HL-60 (cell line): Measurements from ENCODE around the gene UBQLN2.

Source experiments
- DNase-seq, 2 experiments: peaks; one replicate each; pipeline ENCODE4 v3.0.0-alpha.2; 2010 to 2020; ENCODE audit warnings: low read depth in 1 of 2, low spot score in 1 of 2
- H3K27ac ChIP-seq: fragments of 250-450 bp; sonication (Bioruptor Pico); replicated peaks from 2 replicates; pipeline ENCODE4 v1.5.1; 2020; ENCODE audit warnings: mild to moderate bottlenecking, moderate library complexity
- H3K27me3 ChIP-seq: fragments of 250-450 bp; sonication (Bioruptor Pico); 2 replicates; pipeline ENCODE4 v1.5.1; 2021; ENCODE audit warnings: mild to moderate bottlenecking, moderate library complexity; ENCODE audit not compliant: insufficient read depth, poor library complexity, severe bottlenecking
- H3K4me3 ChIP-seq: replicated peaks from 2 replicates; pipeline ENCODE4 v1.5.1; 2011; ENCODE audit warnings: mild to moderate bottlenecking, control low read depth, low read length; ENCODE audit not compliant: insufficient read depth
- GABPA ChIP-seq: IDR thresholded peaks from 2 replicates; pipeline ENCODE4 v1.6.1; 2012; ENCODE audit warnings: low read depth
- POLR2AphosphoS5 ChIP-seq: IDR thresholded peaks from 2 replicates; pipeline ENCODE4 v1.6.1; 2012; ENCODE audit warnings: low read depth
- REST ChIP-seq: IDR thresholded peaks from 2 replicates; pipeline ENCODE4 v1.6.1; 2012; ENCODE audit warnings: low read depth; ENCODE audit not compliant: insufficient replicate concordance
- SPI1 ChIP-seq: IDR thresholded peaks from 2 replicates; pipeline ENCODE4 v1.6.1; 2012; ENCODE audit warnings: low read depth, mild to moderate bottlenecking, borderline replicate concordance
- TF ChIP-seq, protein P1 (sequence below): IDR thresholded peaks from one replicate; pipeline ENCODE4 v1.5.1; 2011; ENCODE audit warnings: low read length, control low read depth, inconsistent platforms; ENCODE audit not compliant: insufficient read depth

The UBQLN2 gene

GRCh38 chrX:56615282-56615681 lies 51.9 kb downstream of the UBQLN2 start:
- DNase-seq = no peak
- H3K27me3 ChIP-seq = peaks cover 2% of the 10 kb centered on the region

More at GRCh38 chrX:56615282-56615681, 51.9 kb downstream of the UBQLN2 start:
- H3K4me3 ChIP-seq = no peak overlapping the region
- TF ChIP-seq REST = no peak
- TF ChIP-seq, protein P1, sequence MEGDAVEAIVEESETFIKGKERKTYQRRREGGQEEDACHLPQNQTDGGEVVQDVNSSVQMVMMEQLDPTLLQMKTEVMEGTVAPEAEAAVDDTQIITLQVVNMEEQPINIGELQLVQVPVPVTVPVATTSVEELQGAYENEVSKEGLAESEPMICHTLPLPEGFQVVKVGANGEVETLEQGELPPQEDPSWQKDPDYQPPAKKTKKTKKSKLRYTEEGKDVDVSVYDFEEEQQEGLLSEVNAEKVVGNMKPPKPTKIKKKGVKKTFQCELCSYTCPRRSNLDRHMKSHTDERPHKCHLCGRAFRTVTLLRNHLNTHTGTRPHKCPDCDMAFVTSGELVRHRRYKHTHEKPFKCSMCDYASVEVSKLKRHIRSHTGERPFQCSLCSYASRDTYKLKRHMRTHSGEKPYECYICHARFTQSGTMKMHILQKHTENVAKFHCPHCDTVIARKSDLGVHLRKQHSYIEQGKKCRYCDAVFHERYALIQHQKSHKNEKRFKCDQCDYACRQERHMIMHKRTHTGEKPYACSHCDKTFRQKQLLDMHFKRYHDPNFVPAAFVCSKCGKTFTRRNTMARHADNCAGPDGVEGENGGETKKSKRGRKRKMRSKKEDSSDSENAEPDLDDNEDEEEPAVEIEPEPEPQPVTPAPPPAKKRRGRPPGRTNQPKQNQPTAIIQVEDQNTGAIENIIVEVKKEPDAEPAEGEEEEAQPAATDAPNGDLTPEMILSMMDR = no peak
- TF ChIP-seq POLR2AphosphoS5 = no peak
- no peak for TF ChIP-seq SPI1
- TF ChIP-seq GABPA = no peak
- H3K27ac ChIP-seq = no peak overlapping the region
